Neutrophil (primary cell): ENCODE results near the gene GSTM5.

ENCODE experiments used
- H3K27ac ChIP-seq: fragments of 200-600 bp; sonication (generic); 2 replicates; pipeline ENCODE4 v1.5.1; 2016; ENCODE audit warnings: mild to moderate bottlenecking, moderate library complexity
- H3K27me3 ChIP-seq: fragments of 200-600 bp; sonication (generic); 2 replicates; pipeline ENCODE4 v1.6.0; 2016; ENCODE audit warnings: mild to moderate bottlenecking
- H3K36me3 ChIP-seq: fragments of 200-600 bp; sonication (generic); 2 replicates; pipeline ENCODE4 v1.5.1; 2017
- H3K4me1 ChIP-seq, 2 experiments: fragments of 200-600 bp in 1 of 2; sonication (generic) in 1 of 2; 1 replicate in 1 of 2; 2 replicates in 1 of 2; pipeline versions ENCODE4 v1.5.1 to v1.6.1; 2013 to 2016; ENCODE audit warnings: low read depth in 1 of 2, low read length in 1 of 2, mild to moderate bottlenecking in 1 of 2, moderate library complexity in 1 of 2; ENCODE audit not compliant: control insufficient read depth in 1 of 2, insufficient read depth in 1 of 2
- H3K4me3 ChIP-seq, 2 experiments: fragments of 200-600 bp in 1 of 2; sonication (generic) in 1 of 2; 1 replicate in 1 of 2; 2 replicates in 1 of 2; pipeline ENCODE4 v1.5.1; 2013 to 2016; ENCODE audit warnings: low read depth in 1 of 2, low read length in 1 of 2, mild to moderate bottlenecking in 1 of 2, moderate library complexity in 1 of 2
- H3K9me3 ChIP-seq: fragments of 200-600 bp; sonication (generic); 2 replicates; pipeline ENCODE4 v1.5.1; 2016
- TF ChIP-seq, protein P1 (sequence below): fragments of 200-600 bp; sonication (generic); IDR thresholded peaks from 2 replicates; pipeline ENCODE4 v1.5.1; 2016; ENCODE audit warnings: antibody characterized with exemption

GSTM5 gene

DNA sequence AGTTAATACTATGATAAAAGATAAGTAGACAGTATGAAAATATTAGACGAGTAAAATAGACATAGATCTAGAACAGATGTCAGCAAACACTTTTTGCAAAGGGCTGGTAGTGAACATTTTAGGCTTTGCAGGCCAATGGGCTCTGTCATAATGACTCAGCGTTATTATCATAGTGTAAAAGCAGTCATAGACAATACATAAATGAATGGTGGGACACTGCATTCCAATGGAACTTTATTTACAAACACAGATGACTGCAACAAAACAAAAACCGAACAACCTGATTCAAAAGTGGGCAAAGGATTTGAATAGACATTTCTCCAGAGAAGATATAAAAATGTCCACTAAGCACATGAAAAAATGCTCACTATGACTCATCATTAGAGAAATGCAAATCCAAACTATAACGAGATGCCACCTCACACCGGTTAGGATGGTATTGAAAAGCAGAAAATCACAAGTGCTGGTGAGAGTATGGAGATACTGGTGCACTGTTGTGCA is 7.3 kb downstream of the GSTM5 start:
- no peak overlapping the region for H3K4me3 ChIP-seq
- H3K9me3 ChIP-seq, result no peaks in the 10 kb centered on the region
- no peaks in the 10 kb centered on the region for H3K27me3 ChIP-seq
- no peaks in the 10 kb centered on the region for H3K4me1 ChIP-seq
- H3K27ac ChIP-seq, result no peak overlapping the region
- TF ChIP-seq, protein P1, sequence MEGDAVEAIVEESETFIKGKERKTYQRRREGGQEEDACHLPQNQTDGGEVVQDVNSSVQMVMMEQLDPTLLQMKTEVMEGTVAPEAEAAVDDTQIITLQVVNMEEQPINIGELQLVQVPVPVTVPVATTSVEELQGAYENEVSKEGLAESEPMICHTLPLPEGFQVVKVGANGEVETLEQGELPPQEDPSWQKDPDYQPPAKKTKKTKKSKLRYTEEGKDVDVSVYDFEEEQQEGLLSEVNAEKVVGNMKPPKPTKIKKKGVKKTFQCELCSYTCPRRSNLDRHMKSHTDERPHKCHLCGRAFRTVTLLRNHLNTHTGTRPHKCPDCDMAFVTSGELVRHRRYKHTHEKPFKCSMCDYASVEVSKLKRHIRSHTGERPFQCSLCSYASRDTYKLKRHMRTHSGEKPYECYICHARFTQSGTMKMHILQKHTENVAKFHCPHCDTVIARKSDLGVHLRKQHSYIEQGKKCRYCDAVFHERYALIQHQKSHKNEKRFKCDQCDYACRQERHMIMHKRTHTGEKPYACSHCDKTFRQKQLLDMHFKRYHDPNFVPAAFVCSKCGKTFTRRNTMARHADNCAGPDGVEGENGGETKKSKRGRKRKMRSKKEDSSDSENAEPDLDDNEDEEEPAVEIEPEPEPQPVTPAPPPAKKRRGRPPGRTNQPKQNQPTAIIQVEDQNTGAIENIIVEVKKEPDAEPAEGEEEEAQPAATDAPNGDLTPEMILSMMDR, result no peak
- H3K36me3 ChIP-seq, result no peaks in the 10 kb centered on the region

DNA sequence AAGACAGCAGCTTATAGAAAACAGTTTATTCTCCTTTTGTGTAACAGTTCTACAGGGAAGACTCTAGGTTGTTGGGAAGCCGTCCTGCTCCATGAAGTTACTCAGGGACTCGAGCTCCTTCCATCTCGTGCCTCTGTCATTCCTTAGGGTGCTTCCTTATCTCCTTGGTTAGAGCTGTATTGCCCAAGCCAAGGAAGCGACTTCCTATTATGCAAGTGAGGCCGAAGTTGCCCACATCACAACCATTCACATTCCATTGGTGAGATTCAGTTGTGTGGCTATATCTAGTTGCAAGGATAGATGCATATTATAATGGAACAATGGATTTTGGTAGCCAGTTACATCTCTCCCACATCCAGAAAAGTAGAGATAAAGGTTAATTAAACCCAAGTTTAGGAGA is 9.0 kb downstream of the GSTM5 start:
- H3K27me3 ChIP-seq, result no peaks in the 10 kb centered on the region
- H3K27ac ChIP-seq, result no peak overlapping the region
- TF ChIP-seq, protein P1, result no peak
- no peaks in the 10 kb centered on the region for H3K9me3 ChIP-seq
- no peak overlapping the region for H3K4me3 ChIP-seq
- no peaks in the 10 kb centered on the region for H3K4me1 ChIP-seq
- H3K36me3 ChIP-seq, result no peaks in the 10 kb centered on the region

DNA sequence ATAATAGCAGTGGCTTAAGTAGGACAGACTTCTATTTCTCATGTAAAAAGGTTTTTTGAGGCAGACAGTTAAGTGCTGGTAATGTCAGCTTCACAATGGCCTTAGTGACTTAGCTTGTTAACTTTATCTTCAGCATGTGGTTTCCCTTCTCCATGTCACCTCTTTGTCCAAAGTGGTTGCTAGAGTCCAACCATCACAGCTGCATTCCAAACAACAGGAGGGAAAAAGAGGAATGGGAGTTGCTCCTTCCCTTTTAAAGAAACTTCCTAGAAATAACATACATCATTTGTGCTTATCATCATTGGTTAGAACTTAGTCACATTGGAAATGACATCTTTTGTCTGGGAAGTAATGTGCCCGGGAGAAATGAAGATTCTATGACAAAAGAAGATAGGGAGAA is 9.9 kb downstream of the GSTM5 start:
- H3K9me3 ChIP-seq, result no peaks in the 10 kb centered on the region
- TF ChIP-seq, protein P1, result no peak
- no peak overlapping the region for H3K4me3 ChIP-seq
- H3K36me3 ChIP-seq, result no peaks in the 10 kb centered on the region
- no peaks in the 10 kb centered on the region for H3K4me1 ChIP-seq
- no peaks in the 10 kb centered on the region for H3K27me3 ChIP-seq
- no peak overlapping the region for H3K27ac ChIP-seq

DNA sequence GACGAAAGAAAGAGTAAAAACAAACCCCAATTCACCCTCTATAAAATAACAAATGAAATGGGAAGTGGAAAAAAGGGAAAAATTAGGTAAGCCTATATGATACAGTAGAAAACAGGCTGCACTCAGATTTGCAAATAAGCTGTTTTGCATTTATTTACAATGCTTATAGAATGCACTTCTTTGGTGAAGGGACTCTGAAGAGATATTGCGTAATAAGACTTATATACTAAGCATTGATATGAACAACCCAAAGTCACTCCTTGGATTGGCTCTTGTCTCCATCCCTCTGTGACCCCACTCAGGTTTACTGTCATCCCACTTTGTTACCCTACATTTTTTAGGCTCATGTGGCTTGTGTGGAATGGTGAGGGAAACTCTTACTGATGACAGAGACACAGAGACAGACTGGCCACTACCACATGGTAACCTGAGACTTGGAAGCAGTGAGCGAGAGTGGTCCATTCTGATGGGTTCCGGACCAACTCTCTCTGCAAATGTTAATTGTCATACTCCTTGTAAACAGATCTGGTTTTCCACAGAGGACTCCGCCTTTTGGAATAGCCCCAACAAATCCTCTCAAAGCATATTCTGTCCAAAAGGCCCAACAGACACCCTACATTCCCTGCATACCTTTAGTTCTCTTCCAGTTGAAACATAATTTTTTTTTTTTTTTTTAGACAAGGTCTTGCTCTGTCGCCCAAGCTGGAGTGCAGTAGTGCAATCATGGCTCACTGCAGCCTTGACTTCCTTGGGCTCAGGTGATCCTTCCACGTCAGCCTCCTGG is 11.0 kb downstream of the GSTM5 start:
- no peak overlapping the region for H3K4me3 ChIP-seq
- no peaks in the 10 kb centered on the region for H3K4me1 ChIP-seq
- no peak overlapping the region for H3K27ac ChIP-seq
- TF ChIP-seq, protein P1, result no peak
- no peaks in the 10 kb centered on the region for H3K27me3 ChIP-seq
- H3K36me3 ChIP-seq, result no peaks in the 10 kb centered on the region
- no peaks in the 10 kb centered on the region for H3K9me3 ChIP-seq

DNA sequence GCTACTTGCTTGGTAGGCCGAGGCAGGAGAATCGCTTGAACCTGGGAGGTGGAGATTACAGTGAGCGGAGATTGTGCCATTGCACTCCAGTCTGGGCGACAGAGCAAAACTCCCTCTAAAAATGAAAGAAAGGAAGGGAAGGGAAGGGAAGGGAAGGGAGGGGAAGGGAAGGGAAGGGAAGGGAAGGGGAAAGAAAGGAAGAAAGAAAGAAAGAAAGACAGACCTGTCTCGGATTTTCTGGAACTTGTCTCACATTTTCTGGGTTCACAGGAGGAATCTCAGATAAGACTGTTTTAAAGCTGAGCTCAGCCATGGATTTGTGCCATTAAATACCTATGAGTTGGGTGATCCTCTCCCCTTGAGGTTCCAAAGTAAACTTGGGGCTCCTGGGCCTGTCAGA is 12.9 kb downstream of the GSTM5 start:
- no peaks in the 10 kb centered on the region for H3K27me3 ChIP-seq
- no peaks in the 10 kb centered on the region for H3K9me3 ChIP-seq

More for the DNA sequence above, 12.9 kb downstream of the GSTM5 start:
- no peaks in the 10 kb centered on the region for H3K36me3 ChIP-seq
- no peak overlapping the region for H3K4me3 ChIP-seq
- H3K4me1 ChIP-seq, result no peaks in the 10 kb centered on the region
- TF ChIP-seq, protein P1, result no peak
- H3K27ac ChIP-seq, result no peak overlapping the region
